ENCODE data around the gene HCFC1.

Gene HCFC1

DNA sequence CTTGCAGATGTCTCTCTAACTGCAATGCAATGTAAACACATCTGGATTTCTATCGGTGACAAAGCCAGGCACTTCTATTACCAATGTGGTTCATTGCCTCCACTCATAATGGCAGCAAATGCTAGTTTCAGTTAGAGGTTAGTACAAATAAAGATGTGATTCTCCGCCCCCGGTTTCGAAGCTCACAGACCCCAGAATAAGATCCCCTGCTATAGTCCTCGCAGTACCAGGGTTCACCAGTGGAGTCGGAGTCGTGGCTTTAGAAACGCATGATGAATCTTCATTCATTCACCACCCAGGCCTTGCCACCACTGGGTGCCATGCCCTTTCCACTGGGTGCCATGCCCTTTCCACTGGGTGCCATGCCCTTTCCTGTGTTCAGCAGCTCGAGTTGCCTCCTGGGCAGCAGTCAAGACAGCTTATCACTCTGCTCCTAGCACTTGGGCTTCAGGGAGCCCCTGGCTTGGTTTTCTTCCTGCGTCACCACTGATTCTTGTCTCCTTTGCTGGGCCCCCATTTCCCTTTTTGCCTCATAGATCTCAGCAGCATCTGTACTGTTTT lies 33.3 kb downstream of the HCFC1 start:
- DNase-seq: peak; percentile 68

DNA sequence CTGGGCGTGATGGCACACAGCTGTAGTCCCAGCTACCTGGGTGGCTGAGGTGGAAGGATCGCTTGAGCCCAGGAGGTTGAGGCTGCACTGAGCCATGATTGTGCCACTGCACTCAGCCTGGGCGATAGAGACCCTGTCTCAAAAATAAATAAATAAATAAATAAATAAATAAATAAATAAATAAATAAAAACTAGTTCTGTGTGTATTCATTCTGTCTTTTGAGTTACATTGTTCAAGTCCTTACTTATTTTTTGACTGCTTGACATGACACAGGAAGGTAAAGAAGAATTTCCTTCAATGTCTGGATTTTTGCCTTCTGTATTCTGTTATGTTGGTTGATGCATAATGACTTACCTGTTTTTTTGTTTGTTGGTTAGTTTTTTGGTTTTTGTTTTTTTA lies 34.6 kb downstream of the HCFC1 start:
- DNase-seq: no peak

DNA sequence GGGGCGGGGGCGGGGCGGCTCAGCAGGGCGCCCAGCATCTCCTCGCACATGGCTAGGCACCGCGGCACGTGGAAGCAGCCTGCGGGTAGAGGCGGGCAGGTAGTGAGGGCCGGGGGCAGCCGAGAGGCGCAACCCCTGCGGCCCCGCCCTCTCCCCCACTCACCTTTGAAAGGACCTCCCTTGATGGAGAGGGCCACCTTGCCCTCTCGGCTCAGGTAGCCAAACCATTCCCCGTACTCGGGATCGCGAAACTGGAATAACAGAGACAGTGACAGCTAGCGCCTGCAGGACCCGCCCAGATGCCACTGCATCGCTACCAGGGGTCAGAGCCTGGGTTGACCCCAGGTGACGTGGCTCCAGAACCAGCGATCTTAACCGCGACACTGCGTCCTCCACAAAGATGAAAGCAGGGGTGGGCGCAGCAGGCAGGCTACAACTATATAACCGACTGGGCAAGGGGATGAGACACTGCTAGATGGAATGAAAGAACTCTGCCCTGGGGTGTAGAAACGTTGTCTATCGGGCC lies 36.2 kb downstream of the HCFC1 start:
- no peak for DNase-seq

DNA sequence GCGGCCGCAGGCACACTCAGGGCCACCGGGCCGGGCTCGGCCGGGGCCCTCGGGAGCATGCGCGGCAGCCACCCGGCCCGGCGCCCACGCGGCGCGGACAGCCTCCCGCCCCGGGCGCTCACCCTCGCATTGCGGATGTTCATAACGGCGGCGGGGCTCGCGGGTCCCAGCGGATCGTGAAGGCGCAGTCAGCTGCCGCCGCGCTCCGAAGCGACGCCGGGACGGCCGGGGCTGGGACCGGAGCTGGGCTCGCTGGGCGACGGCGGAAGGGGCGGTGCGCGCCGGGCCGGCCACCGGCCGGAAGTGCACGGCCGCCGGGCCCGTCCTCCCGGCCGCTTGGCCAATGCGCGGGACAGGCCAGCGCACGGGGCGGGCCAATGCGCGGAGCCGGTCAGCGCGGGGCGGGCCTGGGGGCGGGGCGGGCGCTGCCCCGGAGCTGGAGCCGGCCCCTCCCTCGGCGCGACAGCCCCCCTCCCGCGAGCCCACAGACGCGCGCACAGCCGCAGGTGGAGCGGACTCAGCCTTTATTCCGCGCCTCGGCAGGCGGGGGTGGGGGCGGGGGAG lies 36.8 kb downstream of the HCFC1 start, which contains the start of gene NAA10:
Gene NAA10, minus strand, starts transcription at position 276 of the 564 bp plus-strand sequence. Its CDS starts 133 bp downstream, at position 143.
- peak; percentile 89 for DNase-seq

DNA sequence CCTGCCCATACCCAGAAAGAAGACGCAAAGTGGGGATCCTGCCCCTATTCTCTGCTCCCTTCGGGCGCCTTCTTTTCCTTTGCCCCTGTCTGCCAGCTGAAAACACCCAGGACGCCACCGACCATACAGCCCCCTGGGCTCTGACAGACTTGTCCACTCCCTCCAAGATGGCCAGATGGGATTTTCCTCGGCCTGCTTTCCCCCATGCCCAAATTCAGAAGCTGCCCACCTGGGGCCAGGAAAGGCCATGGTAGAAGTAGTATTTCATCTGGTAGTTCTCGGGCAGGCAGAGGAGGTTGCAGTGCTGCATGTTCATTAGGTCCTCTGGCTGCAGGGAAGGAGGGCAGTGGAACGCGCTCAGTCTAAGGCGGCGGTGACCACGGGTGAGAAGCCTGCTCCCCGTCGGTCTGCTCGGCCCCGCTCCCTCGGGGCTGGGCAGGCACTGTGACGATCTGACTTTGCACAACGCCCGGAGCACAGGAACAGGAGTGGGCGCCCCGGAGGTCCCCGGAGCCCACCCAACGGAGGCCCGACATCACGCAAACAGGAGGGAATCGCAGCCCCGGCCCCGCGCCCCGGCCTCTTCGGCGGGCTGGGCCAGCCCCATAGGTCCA lies 37.4 kb downstream of the HCFC1 start:
- DNase-seq: no peak

DNA sequence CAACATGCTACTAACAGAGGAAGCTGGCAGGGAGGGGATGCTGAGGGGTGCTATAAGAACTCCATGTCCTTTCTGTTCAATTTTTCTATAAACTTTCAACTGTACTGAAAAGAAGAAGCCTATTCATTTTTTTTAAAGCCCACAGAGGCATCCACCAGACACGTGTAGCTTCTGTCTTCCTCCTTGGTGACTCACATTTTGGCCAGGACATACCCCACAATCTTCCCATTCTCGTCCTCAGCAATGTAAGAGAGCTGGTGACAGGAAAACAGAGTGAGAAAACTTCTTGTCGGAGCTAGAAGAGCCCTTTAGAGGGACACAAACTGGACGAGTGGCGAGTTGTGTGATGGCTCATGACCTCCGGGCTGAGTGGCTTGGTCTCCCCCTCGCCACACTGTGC lies 37.9 kb downstream of the HCFC1 start:
- DNase-seq: no peak

DNA sequence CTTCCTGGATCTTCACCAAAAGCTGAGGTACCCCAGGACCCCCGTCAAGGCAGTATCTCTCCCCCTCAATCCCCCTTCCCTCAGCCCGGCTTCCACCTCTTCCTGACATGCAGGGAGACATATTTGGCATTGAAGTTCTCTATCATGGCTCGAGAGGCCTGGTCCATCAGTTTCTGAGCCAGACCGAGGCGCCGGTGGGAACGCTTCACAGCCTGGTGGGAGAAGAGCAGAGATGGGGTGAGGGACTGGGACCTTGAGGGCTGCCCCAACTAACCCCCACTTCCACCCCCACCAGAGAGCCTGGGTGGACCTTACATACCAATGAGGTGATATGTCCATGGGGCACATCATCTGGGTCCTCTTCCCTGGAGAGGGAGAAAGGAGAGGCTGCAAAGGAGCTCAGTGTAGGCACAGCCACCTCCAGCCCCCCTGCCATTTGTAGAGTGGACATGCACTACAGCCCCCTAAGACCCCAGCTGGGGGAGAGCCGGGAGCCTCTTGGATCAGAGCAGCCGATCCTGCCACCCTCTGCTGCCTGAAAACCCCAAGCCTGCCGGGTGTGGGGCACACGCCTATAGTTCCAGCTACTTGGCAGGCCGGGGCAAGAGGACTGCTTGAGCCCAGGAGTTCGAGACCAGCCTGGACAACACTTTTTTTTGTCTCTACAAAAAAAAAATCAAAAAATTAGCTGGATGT lies 39.2 kb downstream of the HCFC1 start:
- no peak for DNase-seq

DNA sequence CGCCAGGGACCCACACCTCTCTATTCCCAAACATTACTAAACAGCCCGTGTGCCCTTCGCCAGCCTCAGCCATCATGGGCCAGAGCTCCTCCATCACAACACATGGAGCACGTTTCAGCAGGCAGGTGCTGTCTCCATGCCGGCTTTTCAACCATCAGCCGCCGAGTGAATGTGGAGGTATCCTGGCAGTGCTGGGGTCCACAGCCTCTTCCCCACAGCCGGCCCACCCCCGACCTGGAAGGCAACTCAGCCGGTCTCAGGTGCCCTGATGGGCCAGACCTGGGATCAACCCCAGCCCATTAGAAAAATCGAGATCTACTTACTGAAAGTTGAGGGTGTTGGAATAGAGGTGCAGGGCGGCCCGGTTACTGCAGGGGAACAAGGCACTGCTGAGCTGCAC lies 39.9 kb downstream of the HCFC1 start:
- DNase-seq: no peak

DNA sequence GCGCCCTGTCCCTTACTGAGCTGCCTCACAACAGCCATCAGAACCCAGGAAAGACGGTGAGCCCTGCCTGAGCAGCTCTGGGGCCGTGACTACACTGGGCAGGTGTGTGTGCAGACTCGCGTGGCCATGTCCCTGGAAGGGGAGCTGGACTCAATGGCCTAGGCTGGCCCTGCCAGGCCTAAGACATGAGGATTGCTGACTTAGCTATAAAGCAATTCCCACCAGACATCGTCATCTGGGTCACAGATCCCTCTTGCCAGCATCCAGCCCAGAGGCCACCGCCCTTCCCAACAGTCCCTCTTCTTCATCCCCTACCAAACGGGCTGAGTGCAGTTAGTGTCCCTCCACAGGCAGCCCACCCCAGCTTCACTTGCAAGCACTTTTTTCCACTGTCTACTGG lies 40.5 kb downstream of the HCFC1 start:
- no peak for DNase-seq

DNA sequence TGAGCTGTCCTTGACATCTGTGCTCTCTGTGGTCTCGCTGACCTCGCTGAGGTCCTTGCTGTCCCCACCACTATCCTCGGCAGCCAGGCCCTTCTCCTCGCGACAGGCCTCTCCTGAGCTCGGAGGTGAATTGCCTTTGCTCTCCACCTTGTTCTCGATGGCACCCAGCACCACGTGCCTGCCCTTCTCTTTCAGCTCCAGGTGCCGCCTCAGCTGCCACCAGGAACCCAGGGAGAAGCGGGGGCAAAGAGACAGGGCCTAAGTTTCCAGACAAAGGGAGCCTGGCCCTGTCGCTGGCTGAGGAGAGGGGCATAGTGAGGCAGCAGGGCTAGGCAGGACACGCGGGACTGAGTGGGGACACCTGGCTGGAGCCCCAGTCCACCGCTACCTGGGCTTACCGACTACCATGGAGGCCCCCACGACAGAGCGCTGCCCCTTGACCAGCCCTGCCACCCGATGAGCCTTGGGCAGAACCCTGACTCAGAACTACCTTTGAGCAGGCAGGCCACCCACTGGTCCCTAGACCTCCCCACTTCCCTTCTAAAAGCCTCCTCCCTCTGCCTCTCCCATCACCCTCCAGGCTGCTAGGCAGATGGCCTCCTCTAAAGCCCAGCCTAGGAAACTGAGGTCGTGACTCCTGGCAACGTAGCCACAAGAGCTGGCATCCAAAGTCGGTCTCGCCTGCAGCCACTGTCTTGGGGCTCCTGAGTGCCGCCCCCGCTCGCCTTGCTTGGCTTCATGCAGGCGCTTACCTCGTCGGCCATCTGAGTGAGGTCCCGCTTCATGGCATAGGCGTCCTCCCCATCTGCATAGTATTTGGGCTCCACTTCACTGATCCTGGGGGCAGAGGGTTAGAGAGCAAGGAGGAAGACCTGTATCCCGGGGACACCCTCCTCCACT lies 41.4 kb downstream of the HCFC1 start:
- no peak for DNase-seq

DNA sequence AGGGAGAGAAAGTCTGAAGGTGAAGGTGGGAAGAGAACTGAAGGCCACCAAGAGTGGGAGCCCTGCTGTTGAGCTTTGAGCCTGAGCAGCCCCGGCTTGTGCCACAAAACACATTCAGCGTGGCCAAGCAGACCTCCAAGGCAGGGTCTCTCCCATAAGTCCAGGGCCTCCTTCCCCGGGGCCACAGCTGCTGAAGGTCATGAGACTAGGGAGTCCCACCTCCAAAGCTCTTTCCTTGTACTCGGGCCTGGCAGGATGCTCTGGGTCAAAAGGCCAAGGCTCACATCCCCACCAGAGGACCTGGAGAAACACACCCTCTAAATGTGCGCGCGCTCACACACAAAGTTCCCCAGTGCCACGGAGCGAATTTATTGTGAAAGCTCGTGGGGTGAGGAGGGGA lies 42.0 kb downstream of the HCFC1 start:
- no peak for DNase-seq

DNA sequence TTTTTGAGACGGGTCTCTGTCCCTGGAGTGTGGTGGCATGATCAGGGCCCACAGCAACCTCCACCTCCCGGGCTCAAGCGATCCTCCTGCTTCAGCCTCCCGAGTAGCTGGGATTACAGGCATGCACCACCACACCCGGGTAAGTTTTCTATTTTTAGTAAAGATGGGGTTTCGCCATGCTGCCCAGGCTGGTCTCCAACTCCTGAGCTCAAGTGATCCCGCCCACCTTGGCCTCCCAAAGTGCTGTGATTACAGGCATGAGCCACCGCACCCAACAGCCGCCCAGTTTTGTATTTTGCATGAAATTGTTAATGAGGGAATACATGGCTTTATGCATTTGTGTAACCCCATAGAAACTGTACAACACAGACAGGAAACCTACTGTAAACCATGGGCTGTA lies 42.8 kb downstream of the HCFC1 start:
- DNase-seq: no peak

DNA sequence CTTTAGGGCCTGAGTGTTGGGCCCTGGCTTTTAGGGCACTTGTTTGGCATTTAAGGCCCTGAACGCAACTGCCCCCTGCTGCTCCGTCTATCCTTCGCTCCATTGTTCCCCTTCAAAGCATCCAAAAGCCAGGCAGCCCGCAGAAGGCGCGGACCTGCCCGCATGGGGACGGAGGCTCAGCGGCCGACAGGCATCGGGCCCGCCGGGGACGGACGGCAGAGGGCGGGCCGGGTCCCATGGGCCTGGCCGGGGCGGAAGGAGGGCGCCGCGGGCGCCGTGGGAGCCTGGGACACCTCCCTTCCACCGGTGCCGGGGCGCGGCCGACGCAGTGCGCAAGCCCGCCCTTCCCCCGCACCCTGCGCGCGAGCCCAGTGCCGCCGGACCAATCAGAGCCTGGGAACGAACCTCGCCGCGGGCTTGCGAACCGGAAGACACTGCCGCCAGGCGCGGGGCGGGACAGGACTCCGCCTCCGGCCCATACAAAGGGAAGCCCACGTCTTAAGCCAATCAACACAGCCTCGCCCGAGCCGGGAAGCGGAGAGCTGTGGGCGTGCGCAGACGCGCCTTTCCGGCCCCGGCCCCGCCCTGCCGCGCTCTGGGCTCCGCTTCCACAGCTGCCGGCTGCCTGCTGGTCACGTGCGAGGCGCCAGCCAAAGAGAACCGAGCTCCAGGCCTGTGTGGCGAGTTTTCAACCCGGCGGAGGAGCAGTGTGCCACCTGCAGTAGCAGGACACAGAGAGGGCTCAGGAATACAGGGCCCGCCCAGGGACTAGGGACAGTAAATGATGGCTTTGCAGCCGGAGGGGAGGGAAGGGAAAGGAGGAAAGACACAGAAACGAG lies 43.5 kb downstream of the HCFC1 start:
- DNase-seq: peak; percentile 98

DNA sequence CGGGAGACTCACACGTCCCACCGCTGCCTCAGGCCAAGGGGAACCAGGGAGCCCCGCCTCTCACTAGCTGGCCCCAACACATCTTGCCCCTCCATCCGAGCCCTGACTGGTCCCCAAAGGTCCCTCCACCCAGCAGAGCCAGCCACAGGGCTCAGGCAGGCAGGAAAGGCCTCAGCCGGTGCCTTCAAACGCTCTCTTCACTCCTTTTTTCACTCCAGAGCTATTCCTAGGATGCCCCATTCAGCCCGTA lies 44.0 kb downstream of the HCFC1 start:
- no peak for DNase-seq

DNA sequence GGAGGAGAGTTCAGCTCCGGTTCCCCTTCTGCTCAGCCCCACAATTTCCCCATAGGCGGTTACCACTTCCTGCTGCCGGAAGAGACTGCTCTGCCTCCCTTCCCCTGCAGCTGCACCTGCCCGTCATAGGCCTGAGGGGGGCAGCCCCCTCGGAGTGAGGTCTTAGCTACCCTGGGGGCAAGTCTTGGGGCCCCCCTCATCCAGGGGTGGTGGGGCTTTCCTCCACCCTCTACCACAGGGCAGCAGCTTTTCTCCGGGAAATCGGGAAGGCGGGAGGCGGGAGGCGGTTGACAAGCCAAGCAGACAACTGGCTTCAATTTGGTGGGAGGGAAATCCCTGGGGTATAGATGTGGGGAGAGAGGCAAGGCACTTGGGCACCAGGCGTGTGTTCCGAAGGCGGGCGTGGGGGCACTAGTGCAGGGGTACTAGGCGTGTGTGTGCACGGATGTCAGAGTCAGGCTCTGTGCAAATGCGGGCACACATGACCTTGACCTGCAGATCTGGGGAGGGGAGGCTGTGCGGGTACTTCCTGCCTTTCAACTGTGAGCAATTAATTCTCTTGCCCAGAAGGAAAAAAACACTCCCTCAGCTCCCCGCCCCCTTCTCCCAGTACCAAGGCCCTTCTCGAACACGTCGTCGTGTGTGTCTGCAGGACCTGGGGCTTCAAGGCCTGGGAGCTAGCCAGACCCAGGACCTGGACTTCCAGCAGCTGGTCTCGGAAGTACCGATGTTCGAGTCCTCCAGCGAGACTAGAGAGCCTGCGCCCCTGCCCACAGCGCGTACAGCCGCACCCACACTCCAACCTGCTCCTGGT lies 44.6 kb downstream of the HCFC1 start:
- peak; percentile 92 for DNase-seq

DNA sequence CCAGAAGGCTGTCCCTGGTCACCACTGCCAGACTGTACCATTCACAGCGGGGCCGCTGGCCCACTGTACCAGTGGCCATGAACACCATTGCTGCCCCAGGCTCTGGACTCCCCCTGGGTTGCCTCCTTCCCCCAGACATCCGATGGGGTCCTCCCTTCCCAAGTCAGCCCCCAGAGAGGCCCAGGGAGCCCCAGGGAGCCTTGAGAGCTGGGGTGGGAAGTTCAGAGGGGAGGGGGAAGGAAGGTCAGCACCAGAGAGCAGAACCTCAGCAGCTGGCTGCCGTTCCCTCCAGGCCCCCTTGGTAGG lies 45.1 kb downstream of the HCFC1 start:
- DNase-seq: no peak

DNA sequence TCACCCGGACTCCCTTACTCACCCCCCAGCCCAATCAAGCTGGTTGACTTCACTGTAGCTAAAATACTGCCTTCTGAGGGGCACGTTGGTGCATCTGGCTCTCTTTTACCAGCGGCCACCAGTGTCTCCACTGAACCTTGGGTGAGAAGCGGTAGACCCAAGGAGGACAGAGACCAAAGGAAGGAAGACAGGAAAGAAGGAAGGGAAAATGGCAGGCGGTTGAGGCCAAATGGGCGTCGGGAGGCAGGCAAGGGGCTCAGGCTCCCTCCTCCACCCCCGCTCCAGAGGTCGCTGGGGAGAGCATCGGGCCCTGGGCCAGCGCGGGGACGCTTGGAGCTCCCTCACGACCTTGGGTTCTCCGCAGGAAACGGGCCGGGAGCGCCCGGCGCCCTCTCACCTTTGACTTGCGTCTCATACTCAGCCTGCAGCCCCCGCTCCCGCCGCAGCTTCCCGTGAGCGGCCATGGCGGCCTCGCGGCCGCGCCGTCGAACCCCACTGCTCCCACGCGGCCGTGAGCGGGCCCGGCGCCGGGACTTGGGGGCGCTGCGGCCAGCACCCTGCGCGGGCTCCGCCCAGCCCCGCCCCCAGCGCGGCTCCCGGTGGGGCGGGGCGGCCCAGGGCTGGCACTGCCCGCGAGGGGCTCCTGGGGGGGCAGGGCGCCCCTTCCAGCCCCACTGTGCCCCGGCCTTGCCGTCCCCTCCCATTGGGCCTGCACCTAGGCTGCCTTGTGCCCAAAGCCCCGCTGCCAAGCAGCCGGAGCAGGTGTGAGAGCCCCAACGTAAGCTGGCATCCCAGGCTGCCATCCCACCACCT lies 45.7 kb downstream of the HCFC1 start, which contains the start of gene ARHGAP4:
Gene ARHGAP4, minus strand, starts transcription at position 526 of the 813 bp plus-strand sequence. Its CDS starts 62 bp downstream, at position 464.
- peak; percentile 70 for DNase-seq

DNA sequence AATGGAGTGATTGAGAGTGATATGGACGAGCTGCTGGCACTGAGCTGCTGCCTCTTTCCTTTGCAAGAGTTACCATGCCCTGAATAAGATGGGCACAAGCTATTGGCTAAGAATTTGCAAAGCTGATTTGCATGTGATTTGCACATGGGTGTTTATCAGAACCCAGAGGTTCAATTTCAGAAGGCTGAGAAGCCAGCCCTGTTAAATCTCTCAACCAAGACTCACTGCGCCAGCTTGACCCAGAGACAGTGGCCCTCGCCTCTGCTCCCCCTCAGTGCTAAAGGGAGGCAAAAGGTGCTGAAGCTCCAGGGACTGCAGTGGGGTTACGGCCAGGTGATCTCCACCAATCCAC lies 46.3 kb downstream of the HCFC1 start:
- DNase-seq: peak; percentile 59

DNA sequence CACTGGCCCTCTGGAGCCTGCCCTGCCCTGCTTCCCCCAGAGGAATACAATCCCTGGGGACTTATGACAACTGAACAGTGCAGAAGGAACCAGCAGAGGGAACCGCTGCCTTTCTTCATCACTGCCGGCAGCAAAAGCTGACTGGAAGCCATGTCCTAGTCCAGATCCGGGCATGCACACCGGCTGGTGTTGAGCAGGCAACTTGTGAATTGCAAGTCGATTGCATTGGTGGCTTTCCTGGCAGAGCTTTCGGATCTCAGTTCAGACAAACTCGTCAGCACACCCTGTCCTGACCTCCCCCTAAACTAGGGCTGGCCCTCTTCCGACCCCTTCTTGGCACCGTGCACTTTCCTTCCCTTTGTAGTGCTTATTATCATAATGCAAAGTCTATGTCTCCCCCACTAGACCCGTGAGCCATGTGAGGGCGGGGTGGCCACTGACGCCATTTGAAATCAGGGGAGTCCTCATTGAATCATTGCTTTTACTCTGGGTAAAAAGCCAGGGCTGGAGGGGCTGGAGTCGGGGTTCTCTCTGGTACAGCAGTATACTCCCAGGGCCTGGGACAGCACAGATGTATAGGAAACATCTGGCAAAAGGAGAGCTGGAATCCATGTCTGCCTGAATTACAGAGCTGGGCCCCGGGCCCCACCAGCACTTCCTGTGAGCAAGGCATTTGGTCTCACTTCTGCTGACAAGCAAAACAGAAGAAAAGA lies 47.3 kb downstream of the HCFC1 start:
- peak; percentile 76 for DNase-seq

All from hematopoietic multipotent progenitor cell treated with erythropoietin and hydrocortisone succinate and interleukin-3 and kit ligand, for 4 days (in vitro differentiated cells).